Gastroesophageal sphincter (tissue), 4 donors: ENCODE measurements around the gene SULT1C4. TPM values are rescaled to one million over a fixed set of nuclear protein-coding genes. Genes with fewer than 3 reads are reported as not detected.

Experiments used
- ATAC-seq: fragments of 150-250 bp; one replicate; pipeline ENCODE4 v1.9.1; 2016; ENCODE audit warnings: mild to moderate bottlenecking, moderate library complexity
- H3K27ac ChIP-seq, 4 donors: fragments of 200-600 bp; sonication (generic) in 3 of 4; 1 replicate in 3 of 4; 2 replicates in 1 of 4; pipeline ENCODE4 v1.5.1; 2016 to 2019
- H3K27me3 ChIP-seq: fragments of 200-600 bp; sonication (generic); one replicate; pipeline ENCODE4 v1.5.1; 2019
- H3K36me3 ChIP-seq, 2 donors: fragments of 200-600 bp; sonication (generic); one replicate each; pipeline ENCODE4 v1.5.1; 2019; ENCODE audit warnings: control low read depth in 1 of 2
- H3K4me1 ChIP-seq, 3 donors: fragments of 200-600 bp; sonication (generic); 1 replicate in 2 of 3; 2 replicates in 1 of 3; pipeline ENCODE4 v1.5.1; 2016 to 2019; ENCODE audit warnings: control low read depth in 2 of 3
- H3K4me3 ChIP-seq, 2 donors: fragments of 200-600 bp; sonication (generic); one replicate each; pipeline ENCODE4 v1.5.1; 2019; ENCODE audit warnings: mild to moderate bottlenecking in 1 of 2, moderate library complexity in 1 of 2
- H3K9me3 ChIP-seq, 3 donors: fragments of 200-600 bp; sonication (generic); one replicate each; pipeline ENCODE4 v1.5.1; 2017 to 2019; ENCODE audit warnings: control low read depth in 2 of 3
- EP300 ChIP-seq: sonication (generic); formaldehyde crosslinking; IDR thresholded peaks from one replicate; pipeline ENCODE4 v1.6.1; 2017; ENCODE audit warnings: antibody characterized with exemption, mild to moderate bottlenecking
- POLR2A ChIP-seq, 2 donors: fragments of 450-650 bp; IDR thresholded peaks; one replicate each; pipeline ENCODE4 v1.6.1; 2017; ENCODE audit warnings: antibody characterized with exemption in 2 of 2, mild to moderate bottlenecking in 2 of 2, moderate library complexity in 1 of 2
- POLR2AphosphoS5 ChIP-seq: sonication (generic); formaldehyde crosslinking; IDR thresholded peaks from one replicate; pipeline ENCODE4 v1.6.1; 2017; ENCODE audit warnings: antibody characterized with exemption
- WGBS, 2 donors: methylation state at CpG; one replicate each; pipeline ENCODE4 v1.1.5; 2018; ENCODE audit warnings: low coverage in 1 of 2; 5-methylcytosine and 5-hydroxymethylcytosine counted together
- total RNA-seq, 4 donors: library from RNA; depleted of rRNA; stranded (reverse); fragments of >200 nt; gene quantifications; one replicate each; pipeline ENCODE4 v1.1.0, GENCODE V29; 2016
- TF ChIP-seq, protein P1 (sequence below), 4 experiments: fragments of 200-600 bp in 2 of 4; fragments of 450-650 bp in 2 of 4; sonication (generic) in 1 of 4; IDR thresholded peaks; one replicate each; pipeline ENCODE4 v1.5.1; 2017 to 2019; ENCODE audit warnings: antibody characterized with exemption in 4 of 4, mild to moderate bottlenecking in 2 of 4, moderate library complexity in 2 of 4

The SULT1C4 gene
- total RNA-seq, 4 donors from 2014 or later: 2.3 to 8.1 (median 5.9) TPM

DNA sequence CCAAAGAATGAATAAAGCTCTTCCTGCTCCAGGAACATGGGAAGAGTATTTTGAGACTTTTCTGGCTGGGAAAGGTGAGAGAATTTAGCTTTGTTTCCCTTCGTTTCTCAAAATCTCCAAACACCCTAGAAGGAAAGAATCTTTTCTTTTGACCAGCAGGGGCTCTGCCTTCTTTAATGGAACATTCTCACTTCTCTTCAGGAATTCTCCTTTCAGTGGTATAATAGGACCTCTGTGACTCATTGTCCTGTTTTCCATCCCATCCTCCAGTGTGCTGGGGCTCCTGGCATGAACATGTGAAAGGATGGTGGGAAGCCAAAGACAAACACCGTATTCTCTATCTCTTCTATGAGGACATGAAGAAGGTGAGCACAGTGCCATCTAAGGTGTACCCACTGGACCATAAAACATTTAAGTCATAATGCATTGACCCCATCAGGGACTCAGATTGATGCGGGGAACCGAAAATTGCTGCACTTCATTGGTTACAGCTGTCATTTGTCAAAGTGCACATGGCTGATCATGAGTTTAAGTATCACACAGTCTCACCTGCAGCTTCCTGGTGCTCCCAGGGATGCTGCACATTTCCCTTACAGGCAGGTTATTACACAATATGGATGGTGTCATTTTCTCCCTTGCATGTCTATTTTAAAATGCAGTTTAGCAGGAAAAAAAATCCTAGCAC lies 5.5 kb downstream of the SULT1C4 start:
- ATAC-seq: no peak
- 88 to 100% methylated on average over 2 to 4 of the region's 4 CpGs for WGBS, 2 donors

DNA sequence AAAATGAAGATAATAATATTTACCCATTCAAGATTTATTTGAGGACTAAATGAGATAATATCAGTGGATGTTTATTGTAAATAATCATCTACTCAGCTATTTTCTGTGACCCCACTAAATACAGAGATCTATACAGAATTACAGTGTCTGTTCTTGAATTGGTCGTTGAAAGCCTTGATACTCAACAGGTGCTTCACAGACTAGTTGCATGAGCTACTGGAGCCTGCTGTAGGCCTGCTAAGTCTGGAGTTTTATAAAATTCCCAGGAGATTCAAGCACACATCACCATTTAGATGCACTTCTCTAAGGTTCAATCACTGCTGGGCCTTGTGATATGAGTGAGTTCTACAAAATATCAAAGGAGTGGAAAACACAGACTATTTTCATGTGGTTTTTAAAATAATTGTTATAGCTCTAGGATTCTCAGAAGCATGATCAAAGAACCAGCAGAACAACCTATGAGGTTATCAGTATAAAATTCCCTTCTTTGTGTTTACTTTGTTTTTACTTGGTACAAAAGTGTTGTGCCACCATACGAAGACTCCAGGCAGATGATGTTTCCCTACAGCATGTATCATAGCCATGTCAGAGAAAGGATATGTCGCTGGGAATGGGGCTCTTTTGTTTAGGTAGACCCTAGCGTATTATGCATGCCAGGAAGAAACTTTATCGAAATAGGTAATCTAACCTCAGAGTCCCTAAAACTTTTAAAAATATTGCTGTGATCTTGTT lies 7.1 kb downstream of the SULT1C4 start:
- peaks cover 0 to 11% of the 10 kb centered on the region in 2 donors for H3K36me3 ChIP-seq
- no peaks in the 10 kb centered on the region for H3K9me3 ChIP-seq
- no peaks in the 10 kb centered on the region for H3K4me1 ChIP-seq
- H3K4me3 ChIP-seq: no peak overlapping the region
- H3K27ac ChIP-seq: no peak overlapping the region
- no peaks in the 10 kb centered on the region for H3K27me3 ChIP-seq
- ATAC-seq: no peak
- TF ChIP-seq, protein P1, sequence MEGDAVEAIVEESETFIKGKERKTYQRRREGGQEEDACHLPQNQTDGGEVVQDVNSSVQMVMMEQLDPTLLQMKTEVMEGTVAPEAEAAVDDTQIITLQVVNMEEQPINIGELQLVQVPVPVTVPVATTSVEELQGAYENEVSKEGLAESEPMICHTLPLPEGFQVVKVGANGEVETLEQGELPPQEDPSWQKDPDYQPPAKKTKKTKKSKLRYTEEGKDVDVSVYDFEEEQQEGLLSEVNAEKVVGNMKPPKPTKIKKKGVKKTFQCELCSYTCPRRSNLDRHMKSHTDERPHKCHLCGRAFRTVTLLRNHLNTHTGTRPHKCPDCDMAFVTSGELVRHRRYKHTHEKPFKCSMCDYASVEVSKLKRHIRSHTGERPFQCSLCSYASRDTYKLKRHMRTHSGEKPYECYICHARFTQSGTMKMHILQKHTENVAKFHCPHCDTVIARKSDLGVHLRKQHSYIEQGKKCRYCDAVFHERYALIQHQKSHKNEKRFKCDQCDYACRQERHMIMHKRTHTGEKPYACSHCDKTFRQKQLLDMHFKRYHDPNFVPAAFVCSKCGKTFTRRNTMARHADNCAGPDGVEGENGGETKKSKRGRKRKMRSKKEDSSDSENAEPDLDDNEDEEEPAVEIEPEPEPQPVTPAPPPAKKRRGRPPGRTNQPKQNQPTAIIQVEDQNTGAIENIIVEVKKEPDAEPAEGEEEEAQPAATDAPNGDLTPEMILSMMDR (IDR thresholded peaks at IDR 0.05): no peak
- TF ChIP-seq POLR2A (IDR thresholded peaks at IDR 0.05): no peak
- no peak for TF ChIP-seq EP300
- TF ChIP-seq POLR2AphosphoS5: no peak
- 88 to 89% methylated on average over 2 to 5 of the region's 5 CpGs for WGBS, 2 donors

More for the DNA sequence above, 5.5 kb downstream of the SULT1C4 start:
- Histone ChIP-seq H3K27me3 (no peaks in the 10 kb centered on the region), H3K4me1 (no peaks in the 10 kb centered on the region), H3K4me3 (no peak overlapping the region), H3K9me3 (no peaks in the 10 kb centered on the region), H3K27ac (no peak overlapping the region), H3K36me3 (peaks cover 0 to 11% of the 10 kb centered on the region in 2 donors)
- TF ChIP-seq POLR2A (IDR thresholded peaks at IDR 0.05) (no peak), POLR2AphosphoS5 (no peak), EP300 (no peak)
- TF ChIP-seq, protein P1 (IDR thresholded peaks at IDR 0.05): no peak

DNA sequence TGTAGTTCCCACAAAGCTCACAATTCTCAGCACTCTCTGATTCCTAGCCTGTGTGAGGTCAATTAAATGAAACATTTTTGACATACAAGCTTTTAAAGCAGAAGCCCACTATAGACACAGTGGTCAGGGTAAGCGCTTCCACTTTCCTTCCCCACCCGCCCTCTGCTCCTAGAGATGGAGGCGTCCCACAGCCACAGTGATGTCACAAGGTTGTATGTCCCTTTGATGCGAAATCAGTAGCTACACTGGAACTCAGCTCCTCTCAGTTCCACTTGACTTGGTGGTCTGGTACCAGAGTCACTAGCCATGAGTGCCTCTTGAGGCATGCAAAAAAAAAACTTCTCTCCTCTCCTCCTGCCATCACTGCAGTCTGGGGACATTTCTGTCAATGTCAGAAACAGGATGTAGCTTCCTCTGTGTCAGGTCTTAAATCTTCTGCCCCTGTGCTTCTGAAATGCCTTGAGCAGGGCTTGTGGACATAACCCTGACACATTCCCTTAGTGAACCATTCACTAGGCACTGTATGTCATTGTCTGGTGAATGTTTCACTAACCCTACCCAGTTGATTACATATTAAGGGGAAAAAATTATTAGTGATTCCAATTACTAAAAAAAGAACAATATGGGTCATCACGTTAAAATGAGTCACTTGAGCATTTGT lies 7.8 kb downstream of the SULT1C4 start:
- Histone ChIP-seq H3K36me3 (peaks cover 0 to 11% of the 10 kb centered on the region in 2 donors), H3K9me3 (no peaks in the 10 kb centered on the region), H3K4me3 (no peak overlapping the region), H3K27ac (no peak overlapping the region), H3K27me3 (no peaks in the 10 kb centered on the region), H3K4me1 (no peaks in the 10 kb centered on the region)
- TF ChIP-seq POLR2A (IDR thresholded peaks at IDR 0.05) (no peak), EP300 (no peak), POLR2AphosphoS5 (no peak)
- TF ChIP-seq, protein P1 (IDR thresholded peaks at IDR 0.05): no peak
- ATAC-seq: no peak
- WGBS, 2 donors: 56 to 66% methylated on average over 2 of the region's 5 CpGs

DNA sequence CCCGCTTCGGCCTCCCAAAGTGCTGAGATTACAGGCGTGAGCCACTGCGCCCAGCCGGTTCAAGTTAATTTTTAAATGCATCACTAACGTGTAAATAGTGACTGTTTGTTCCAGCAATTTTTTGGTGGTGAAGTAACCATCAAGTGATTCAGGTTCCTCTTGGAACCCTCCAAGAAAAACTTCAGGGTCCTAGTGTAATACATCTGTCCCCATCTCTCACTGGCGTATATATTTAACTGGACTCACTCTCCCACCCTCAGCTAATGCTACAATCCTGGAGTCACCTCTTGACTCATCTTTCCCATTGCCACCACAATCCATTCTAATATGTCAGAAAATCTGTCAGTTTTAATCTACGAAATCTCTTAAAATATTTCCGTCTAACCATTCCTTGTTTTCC lies 10.3 kb downstream of the SULT1C4 start:
- WGBS, 2 donors: 91 to 93% methylated on average over 7 to 9 of the region's 9 CpGs
- Histone ChIP-seq H3K36me3 (peaks cover 0 to 11% of the 10 kb centered on the region in 2 donors), H3K9me3 (peaks cover 0 to 20% (median 0%) of the 10 kb centered on the region in 3 donors), H3K27ac (no peak overlapping the region), H3K4me3 (no peak overlapping the region), H3K4me1 (no peaks in the 10 kb centered on the region), H3K27me3 (no peaks in the 10 kb centered on the region)
- TF ChIP-seq POLR2A (IDR thresholded peaks at IDR 0.05) (no peak), EP300 (no peak), POLR2AphosphoS5 (no peak)
- TF ChIP-seq, protein P1 (IDR thresholded peaks at IDR 0.05): no peak
- ATAC-seq: no peak
